ENCODE results near the gene SAPCD2.
"Not testable (repeated sequence)": the region's sequence is repeated elsewhere in the genome, so short reads cannot be mapped to it uniquely, and the experiment has no call there.

The SAPCD2 gene

GRCh38 chr9:137062798-137063197 is 7.6 kb downstream of the SAPCD2 start:
- not testable (repeated sequence) for DNase-seq

DNA sequence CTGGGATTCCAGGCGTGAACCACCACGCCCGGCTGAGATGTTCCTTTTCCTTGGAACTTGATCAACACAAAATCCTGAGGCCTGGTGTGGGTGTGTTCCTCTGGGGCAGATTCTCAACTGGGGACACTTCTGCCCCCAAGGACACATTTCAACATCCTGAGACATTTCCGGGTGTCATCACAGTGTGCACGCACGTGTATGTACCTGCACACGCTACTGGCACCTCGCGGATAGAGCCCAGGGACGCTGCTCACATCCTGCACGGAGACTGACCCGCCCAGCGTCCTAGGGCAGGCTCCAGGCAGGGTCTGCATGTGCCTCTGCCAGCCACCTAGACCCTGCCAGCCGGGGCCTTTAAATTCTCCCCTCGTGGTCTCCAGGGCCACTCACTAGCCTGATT is 8.0 kb downstream of the SAPCD2 start:
- no peak for DNase-seq

- DNase-seq, result no peak
Measured at GRCh38 chr9:137058521-137059234, 11.7 kb downstream of the SAPCD2 start.

DNA sequence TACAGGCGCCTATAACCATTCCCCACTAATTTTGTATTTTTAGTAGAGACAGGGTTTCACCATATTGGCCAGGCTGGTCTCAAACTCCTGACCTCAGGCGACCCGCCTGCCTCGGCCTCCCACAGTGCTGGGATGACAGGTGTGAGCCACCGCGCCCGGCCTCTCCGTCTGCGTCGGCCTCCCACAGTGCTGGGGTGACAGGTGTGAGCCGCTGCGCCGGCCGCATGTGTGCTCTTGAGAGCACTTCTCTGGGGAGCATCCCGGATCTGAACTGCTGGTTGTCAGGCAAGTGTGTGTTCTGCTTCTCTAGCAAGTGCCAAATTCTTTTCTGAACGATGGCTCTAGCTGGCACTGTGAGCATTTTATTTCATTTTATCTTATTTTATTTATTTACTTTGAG is 12.8 kb downstream of the SAPCD2 start:
- DNase-seq, result no peak

GRCh38 chr9:137056739-137057415 is 13.5 kb downstream of the SAPCD2 start:
- no peak for DNase-seq

DNA sequence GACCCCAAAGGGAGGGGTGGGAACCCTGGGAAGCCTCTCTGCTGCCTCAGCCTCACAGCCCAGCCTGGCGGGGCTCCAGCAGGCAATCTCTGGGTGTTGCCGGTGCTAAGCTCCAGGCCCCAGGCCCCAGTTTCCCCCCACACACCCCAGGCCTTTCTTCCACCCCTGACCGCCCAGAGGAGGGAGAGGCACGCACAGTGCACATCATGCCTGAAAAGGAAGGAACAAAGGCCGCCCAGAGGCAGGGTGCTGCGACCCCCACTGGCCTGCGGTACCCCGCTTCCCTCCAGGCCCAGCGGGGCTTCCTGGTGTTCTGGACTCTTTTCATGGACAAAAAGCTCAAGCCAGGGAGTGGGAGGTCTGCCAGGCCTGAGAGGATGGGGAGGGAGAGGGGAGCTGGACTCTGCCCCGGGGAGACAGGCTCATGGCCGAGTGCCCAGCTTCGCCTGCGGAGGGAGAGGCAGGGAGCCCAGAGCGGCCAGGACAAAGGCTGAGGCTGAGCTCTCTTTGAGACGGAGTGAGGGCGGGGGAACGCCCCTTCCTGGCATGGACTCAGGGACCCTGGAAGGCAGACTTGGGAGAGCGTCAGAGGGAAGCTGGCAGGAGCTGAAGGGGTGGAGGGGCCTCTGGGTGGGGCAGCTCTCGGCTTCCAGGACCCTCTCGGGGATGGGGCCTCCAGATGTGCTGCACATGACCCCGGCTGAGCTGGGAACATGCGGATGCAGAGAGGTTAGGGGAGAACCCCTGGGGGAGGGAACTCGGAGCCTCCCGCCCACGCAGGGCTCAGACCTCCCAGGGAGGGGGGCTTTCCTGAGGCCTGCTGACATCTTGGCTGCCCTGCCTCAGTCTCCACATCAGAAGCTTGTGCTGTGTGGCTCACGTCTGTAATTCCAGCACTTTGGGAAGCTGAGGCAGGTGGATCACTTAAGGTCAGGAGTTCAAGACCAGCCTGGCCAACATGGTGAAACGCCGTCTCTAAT is 14.7 kb downstream of the SAPCD2 start:
- no peak for DNase-seq

- DNase-seq, result no peak
Measured at GRCh38 chr9:137054932-137055384, 15.4 kb downstream of the SAPCD2 start.

GRCh38 chr9:137053944-137054931 is 16.1 kb downstream of the SAPCD2 start, which contains the start of gene ENTPD2:
ENTPD2 (minus strand) TSS chr9:137054061; CDS start chr9:137053997, 64 bp downstream.
- DNase-seq, result no peak

GRCh38 chr9:137052998-137053943 is 17.1 kb downstream of the SAPCD2 start:
- DNase-seq, result no peak

GRCh38 chr9:137052293-137052692 is 18.1 kb downstream of the SAPCD2 start:
- no peak for DNase-seq

DNA sequence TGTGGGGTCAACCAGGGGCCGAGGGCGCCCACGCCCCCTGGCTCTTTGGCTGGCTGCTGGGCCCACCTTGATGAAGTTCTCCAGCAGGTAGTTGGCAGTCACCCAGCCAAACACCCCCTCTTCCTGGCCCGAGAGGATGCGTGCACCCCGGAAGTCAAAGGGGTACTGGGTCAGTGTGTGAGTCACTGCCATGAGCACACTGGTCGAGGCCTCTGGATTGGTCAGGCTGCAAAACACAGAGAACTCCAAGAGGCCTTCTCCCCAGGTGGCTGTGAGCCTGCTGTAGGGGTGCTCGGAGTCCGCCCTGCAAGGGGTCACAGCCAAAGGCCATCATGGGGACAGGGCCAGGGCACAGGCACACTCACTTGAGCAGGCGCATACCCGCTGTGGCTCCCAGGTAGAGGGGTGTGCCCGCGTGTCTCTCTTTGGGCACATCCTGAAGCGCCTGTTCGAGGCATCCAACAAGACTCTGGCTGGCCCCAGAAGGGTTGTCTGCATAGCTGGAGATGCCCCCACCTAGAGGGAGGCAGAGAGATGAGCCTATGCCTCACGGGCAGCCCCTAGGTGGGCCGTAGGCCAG is 19.1 kb downstream of the SAPCD2 start:
- no peak for DNase-seq

DNA sequence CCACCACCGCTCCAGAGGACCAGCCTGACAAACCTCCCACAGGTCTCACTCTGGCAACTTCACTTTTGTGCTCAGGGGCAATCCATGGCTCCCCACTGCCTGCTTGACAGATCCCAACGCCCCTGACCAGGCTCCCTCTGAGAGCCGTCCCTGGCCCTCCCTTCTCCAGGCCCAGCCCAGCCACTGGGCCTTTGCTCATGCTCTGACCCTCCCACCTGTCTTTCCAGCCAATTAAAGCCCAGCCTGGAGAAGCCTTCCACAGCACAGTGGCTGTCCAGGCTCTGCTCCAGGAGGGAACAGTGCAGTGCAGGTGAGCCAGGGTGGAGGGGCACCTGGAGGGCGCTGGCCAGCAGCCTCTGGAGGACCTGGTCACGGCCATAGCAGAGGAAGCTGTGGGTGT is 19.8 kb downstream of the SAPCD2 start:
- DNase-seq, result no peak

DNA sequence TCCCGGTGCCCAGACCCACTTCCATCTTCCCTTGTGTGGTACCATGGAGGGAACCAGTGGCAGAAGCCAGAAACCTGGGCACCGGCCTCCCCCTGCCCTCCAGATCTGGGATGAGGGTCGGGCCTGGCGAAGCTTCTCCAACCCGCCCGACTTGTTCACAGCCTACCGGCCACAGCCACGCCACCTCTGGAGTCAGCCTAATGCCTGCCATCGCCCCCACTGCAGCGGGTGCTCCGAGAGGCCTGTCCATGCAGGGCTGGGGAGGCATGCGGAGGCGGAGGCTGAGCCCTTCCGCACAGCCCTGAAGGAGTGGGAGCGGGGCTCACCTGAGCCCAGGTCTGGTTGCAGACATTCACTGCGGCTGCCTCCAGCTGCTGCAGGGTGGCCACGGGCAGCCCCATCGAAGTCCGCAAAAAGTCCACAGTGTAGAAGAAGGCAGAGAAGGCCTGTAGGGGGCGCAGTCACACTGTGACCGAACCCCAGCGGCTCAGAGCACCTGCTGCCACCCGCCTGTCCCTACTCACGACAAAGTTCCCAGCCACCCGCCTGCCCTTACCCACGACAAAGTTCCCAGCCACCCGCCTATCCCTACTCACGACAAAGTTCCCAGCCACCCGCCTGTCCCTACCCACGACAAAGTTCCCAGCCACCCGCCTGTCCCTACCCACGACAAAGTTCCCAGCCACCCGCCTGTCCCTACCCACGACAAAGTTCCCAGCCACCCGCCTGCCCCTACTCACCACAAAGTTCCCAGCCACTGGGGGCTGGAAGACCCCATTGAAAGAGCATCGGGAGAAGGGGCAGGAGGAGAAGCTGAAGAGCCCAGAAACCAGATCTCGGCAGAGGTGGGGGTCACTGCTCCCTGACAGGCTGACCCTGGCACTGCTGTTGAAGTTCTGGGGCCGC is 20.6 kb downstream of the SAPCD2 start:
- peak; percentile 70 for DNase-seq

- DNase-seq, result no peak
Measured at GRCh38 chr9:137048655-137049543, 21.5 kb downstream of the SAPCD2 start.

DNA sequence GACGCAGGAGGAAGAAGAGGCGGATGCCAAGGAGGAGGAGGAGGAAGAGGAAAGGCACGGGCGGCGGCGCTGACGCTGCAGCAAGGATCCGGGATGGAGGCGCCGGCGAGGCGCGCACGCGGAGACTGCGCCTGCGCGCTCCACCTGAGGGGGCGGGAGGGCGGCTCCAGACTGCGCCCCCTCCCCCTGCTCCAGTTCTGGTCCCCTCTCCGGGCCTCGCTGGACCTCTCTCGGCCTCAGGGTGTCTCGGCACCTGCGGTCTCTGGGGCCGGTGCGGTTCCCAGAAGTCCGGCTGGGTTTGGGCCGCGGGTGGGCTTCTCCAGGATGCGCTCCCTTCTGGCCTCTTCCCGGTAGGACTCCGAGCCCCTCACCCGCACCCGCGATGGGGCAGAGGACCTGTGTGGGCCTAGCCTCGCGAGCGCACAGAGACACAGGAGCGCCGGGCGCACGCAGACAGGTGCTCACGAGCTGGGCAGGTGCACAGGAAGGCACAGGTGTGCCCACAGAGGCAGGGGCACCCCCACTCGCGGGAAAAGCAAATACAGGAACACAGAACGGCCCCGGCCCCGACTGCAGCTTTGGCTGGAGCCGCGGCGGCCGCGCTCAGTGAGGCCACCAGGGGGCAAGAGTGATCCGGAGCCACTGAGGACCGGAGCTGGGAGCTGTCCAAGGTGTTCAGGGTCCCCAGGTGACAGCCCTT is 24.1 kb downstream of the SAPCD2 start, which contains the start of gene NPDC1:
NPDC1 (minus strand) TSS at position 90 of the 700 bp plus-strand sequence. CDS start 188 bp downstream, outside the sequence.
- peak; percentile 95 for DNase-seq

GRCh38 chr9:137045294-137046087 is 24.9 kb downstream of the SAPCD2 start:
- DNase-seq, result peak; percentile 77
